Kidney epithelial cell (primary cell): ENCODE data around the gene ZNF396. TPM values are rescaled to one million over a fixed set of nuclear protein-coding genes. Genes with fewer than 3 reads are reported as not detected.
A peak's percentile ranks its signal among the peaks of the same experiment; 100 is the strongest.

Experiments
- DNase-seq: peaks from one replicate; pipeline ENCODE4 v3.0.0-alpha.2; 2010; ENCODE audit warnings: low read depth
- H3K27me3 ChIP-seq: 2 replicates; pipeline ENCODE4 v1.6.0; 2011; ENCODE audit warnings: low read length; ENCODE audit not compliant: control insufficient read depth, insufficient read depth
- H3K36me3 ChIP-seq: 2 replicates; pipeline ENCODE4 v1.5.1; 2011; ENCODE audit warnings: low read length; ENCODE audit not compliant: control insufficient read depth, insufficient read depth
- H3K4me3 ChIP-seq: 2 replicates; pipeline ENCODE4 v1.5.1; 2011; ENCODE audit warnings: low read depth, mild to moderate bottlenecking, control low read depth, low read length
- total RNA-seq: library from RNA; depleted of rRNA; stranded (reverse); fragments of >200 nt; gene quantifications from 2 replicates; pipeline ENCODE4 v1.2.3, GENCODE V29; 2015
- TF ChIP-seq, protein P1 (sequence below): IDR thresholded peaks from 2 replicates; pipeline ENCODE4 v1.5.1; 2011; ENCODE audit warnings: mild to moderate bottlenecking, moderate library complexity, low read length, control low read depth, inconsistent platforms; ENCODE audit not compliant: insufficient read depth, poor library complexity, severe bottlenecking

ZNF396 gene
- total RNA-seq, 1 donor from 2014 or later = 2.0 TPM

DNA sequence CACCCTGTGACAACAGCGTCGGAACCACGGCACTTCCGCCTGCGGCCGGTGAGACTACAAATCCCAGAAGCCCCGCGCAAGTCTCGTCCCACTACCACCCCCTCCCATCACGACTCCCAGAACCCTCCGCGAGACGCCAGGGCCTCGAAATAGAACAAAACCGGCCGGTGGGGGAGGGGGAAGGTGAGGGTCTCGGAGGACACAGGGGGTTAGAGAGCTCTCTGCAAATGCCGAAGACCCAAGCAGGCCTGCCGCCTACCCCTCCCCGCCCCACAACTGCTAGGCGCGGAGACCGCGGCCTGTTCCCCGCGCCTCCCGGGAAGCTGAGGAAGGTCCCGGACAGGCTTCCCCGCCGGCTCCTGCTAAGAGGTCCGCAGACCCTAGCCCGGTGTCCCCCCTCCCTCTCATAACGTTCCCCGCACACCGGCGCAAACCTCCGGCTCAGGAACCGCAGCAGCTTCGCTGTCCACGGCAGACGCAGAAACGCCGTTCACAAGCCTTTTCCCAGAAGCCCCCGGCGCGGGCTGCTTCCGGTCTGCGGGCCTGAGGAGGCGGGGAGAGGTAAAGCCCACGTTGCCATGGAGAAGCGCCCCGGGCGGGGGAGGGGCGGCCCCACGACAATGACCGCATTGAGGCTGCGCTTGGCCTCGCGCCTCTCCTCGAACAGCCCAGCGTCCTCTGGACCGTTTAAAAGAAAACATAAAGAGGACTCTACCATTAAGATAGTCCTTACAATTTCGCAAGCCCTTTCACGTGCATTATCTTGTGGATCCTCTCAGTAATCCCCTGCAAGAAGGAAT lies 33.0 kb downstream of the ZNF396 start, which contains the start of gene ZNF24:
ZNF24 (minus strand) TSS at position 485 of the 800 bp plus-strand sequence. CDS start 3,770 bp downstream, outside the sequence.
- TF ChIP-seq, protein P1, sequence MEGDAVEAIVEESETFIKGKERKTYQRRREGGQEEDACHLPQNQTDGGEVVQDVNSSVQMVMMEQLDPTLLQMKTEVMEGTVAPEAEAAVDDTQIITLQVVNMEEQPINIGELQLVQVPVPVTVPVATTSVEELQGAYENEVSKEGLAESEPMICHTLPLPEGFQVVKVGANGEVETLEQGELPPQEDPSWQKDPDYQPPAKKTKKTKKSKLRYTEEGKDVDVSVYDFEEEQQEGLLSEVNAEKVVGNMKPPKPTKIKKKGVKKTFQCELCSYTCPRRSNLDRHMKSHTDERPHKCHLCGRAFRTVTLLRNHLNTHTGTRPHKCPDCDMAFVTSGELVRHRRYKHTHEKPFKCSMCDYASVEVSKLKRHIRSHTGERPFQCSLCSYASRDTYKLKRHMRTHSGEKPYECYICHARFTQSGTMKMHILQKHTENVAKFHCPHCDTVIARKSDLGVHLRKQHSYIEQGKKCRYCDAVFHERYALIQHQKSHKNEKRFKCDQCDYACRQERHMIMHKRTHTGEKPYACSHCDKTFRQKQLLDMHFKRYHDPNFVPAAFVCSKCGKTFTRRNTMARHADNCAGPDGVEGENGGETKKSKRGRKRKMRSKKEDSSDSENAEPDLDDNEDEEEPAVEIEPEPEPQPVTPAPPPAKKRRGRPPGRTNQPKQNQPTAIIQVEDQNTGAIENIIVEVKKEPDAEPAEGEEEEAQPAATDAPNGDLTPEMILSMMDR = no peak
- peak; percentile 70 for DNase-seq
- Histone ChIP-seq H3K36me3 (peaks cover 1% of the 10 kb centered on the region), H3K4me3 (peak within 1 kb of the TSS; percentile 96), H3K27me3 (no peaks in the 10 kb centered on the region)

DNA sequence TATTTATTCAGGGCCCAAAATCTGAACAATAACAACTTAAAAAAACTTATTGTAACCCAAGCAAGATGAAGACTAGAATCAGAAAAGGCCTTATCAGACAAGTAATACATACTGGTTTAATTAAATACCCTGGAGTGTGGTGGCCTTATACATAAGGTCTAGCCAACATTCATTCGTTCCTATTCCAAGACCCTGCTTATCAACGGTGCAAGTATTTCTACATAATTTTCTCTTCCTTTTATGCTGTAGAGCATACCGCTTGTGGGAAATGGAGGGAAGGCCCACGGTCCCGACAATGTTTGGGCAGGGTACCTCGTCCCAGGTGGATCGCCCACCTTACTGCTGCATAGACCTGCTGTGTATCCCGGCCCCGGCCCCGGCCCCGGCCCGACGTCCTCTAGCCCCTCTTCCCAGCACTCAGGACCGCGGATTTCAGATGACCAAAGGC lies 33.6 kb downstream of the ZNF396 start:
- Histone ChIP-seq H3K36me3 (peaks cover 1% of the 10 kb centered on the region), H3K27me3 (no peaks in the 10 kb centered on the region), H3K4me3 (peak overlapping the region; percentile 96)
- TF ChIP-seq, protein P1 = no peak
- DNase-seq = no peak

DNA sequence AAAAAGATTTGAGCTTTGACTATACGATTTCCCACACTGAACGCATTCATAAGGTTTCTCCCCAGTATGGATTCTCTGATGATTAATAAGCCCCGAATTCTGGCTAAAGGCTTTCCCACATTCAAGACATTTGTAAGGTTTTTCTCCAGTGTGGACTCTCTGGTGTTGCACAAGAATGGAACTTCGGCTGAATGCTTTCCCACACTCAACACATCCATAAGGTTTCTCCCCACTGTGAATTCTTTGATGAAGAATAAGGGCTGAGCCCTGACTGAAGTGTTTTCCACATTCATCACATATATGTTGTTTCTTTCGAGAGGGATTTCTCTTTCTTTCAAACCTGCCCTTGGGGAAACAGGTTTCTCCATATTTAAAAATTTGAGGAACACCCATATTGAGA lies 39.9 kb downstream of the ZNF396 start:
- no peak for DNase-seq
- TF ChIP-seq, protein P1 = no peak
- Histone ChIP-seq H3K36me3 (peaks cover 4% of the 10 kb centered on the region), H3K4me3 (no peak overlapping the region), H3K27me3 (no peaks in the 10 kb centered on the region)

DNA sequence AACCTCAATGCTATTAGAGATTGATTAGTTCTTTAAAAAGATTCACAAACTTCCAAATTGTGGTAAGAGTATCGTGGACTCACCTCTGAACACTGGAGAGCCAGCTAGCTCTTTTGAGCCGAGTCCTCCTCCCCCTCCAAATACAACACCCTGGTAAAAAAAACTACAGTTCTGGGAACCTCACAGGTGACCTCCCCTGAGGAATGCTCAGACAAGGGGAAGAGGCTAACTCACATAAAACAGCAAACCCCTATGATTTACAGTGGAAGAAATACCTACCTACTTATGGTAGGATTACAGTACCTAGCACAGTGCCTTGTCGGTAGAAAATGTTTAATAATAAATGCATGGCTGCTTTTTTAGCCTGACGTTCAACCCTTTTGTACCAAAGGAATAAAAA lies 41.3 kb downstream of the ZNF396 start:
- no peak for DNase-seq
- peaks cover 3% of the 10 kb centered on the region for H3K36me3 ChIP-seq
- no peaks in the 10 kb centered on the region for H3K27me3 ChIP-seq
- H3K4me3 ChIP-seq = no peak overlapping the region
- TF ChIP-seq, protein P1 = no peak

DNA sequence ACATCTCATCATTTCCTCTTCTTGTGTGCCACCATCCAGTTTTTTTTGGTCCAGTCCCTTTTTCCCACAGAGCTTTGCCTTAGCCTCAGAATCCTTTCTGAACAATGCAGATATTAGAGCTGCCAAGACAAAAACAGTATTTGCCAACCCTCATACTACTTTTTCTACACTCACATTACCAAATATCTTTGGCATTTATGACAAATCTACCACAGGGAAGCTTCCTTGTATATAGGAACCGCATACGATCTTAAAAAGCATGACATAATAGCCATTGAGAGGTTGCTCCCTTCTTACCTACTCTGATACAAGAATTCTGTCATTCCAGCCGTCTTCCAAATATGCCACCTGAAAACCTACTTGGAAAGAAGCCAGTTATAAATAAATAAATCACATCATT lies 42.3 kb downstream of the ZNF396 start:
- Histone ChIP-seq H3K36me3 (peaks cover 3% of the 10 kb centered on the region), H3K27me3 (no peaks in the 10 kb centered on the region), H3K4me3 (no peak overlapping the region)
- TF ChIP-seq, protein P1 = no peak
- no peak for DNase-seq
